Keratinocyte (primary cell): ENCODE results near the gene C1orf232. TPM values are rescaled to one million over a fixed set of nuclear protein-coding genes. Genes with fewer than 3 reads are reported as not detected.

Experiments used
- DNase-seq: peaks from one replicate; pipeline ENCODE4 v3.0.0-alpha.2; 2011; ENCODE audit warnings: low read depth, missing footprints, low spot score
- FAIRE-seq: peaks from 2 replicates; lab custom pipeline; 2011; peaks lifted over from hg19 to GRCh38; lab: Jason Lieb, UNC
- H2AFZ ChIP-seq: 2 replicates; pipeline ENCODE4 v1.6.0; 2012; ENCODE audit warnings: low read length, control low read depth, inconsistent platforms; ENCODE audit not compliant: control insufficient read depth
- H3K27ac ChIP-seq: 2 replicates; pipeline ENCODE4 v1.5.1; 2011; ENCODE audit warnings: low read length; ENCODE audit not compliant: control insufficient read depth, insufficient read depth
- H3K27me3 ChIP-seq: 3 replicates; pipeline ENCODE4 v1.6.0; 2011; ENCODE audit warnings: low read length; ENCODE audit not compliant: control insufficient read depth, insufficient read depth; ENCODE audit errors: extremely low read depth
- H3K36me3 ChIP-seq, 2 experiments: 2 replicates in 1 of 2; 3 replicates in 1 of 2; pipeline ENCODE4 v1.5.1; 2011; ENCODE audit warnings: low read length in 2 of 2, mild to moderate bottlenecking in 1 of 2; ENCODE audit not compliant: control insufficient read depth in 2 of 2, insufficient read depth in 2 of 2; ENCODE audit errors: extremely low read depth in 1 of 2
- H3K4me1 ChIP-seq: 3 replicates; pipeline ENCODE4 v1.5.1; 2011; ENCODE audit warnings: low read length; ENCODE audit not compliant: control insufficient read depth, insufficient read depth; ENCODE audit errors: extremely low read depth
- H3K4me2 ChIP-seq: 3 replicates; pipeline ENCODE4 v1.6.0; 2011; ENCODE audit warnings: low read depth, low read length; ENCODE audit not compliant: control insufficient read depth, insufficient read depth; ENCODE audit errors: extremely low read depth
- H3K4me3 ChIP-seq, 3 experiments: fragments of 200-600 bp in 1 of 3; sonication (generic) in 1 of 3; 2 replicates in 2 of 3; 3 replicates in 1 of 3; pipeline ENCODE4 v1.5.1; 2011 to 2016; ENCODE audit warnings: low read length in 3 of 3, mild to moderate bottlenecking in 3 of 3, control low read depth in 2 of 3, inconsistent platforms in 1 of 3, low read depth in 1 of 3, mixed read lengths in 1 of 3, mixed run types in 1 of 3, moderate library complexity in 1 of 3; ENCODE audit not compliant: control insufficient read depth in 2 of 3, insufficient read depth in 2 of 3; ENCODE audit errors: extremely low read depth in 1 of 3
- H3K79me2 ChIP-seq: 2 replicates; pipeline ENCODE4 v1.6.0; 2012; ENCODE audit warnings: low read length; ENCODE audit not compliant: control insufficient read depth, insufficient read depth
- H3K9ac ChIP-seq: 3 replicates; pipeline ENCODE4 v1.6.0; 2011; ENCODE audit warnings: low read length; ENCODE audit not compliant: control insufficient read depth, insufficient read depth; ENCODE audit errors: extremely low read depth
- H3K9me1 ChIP-seq: 3 replicates; pipeline ENCODE4 v1.6.0; 2011; ENCODE audit warnings: low read length; ENCODE audit not compliant: control insufficient read depth, insufficient read depth; ENCODE audit errors: extremely low read depth
- H3K9me3 ChIP-seq: 2 replicates; pipeline ENCODE4 v1.5.1; 2012; ENCODE audit warnings: low read depth, low read length; ENCODE audit not compliant: control insufficient read depth
- H4K20me1 ChIP-seq: 3 replicates; pipeline ENCODE4 v1.6.0; 2011; ENCODE audit warnings: low read length; ENCODE audit not compliant: control insufficient read depth, insufficient read depth; ENCODE audit errors: extremely low read depth
- EZH2 ChIP-seq: IDR thresholded peaks from one replicate; pipeline ENCODE4 v1.6.1; 2012; ENCODE audit warnings: inconsistent platforms, mild to moderate bottlenecking, low read length, moderate library complexity
- dilution Hi-C: fragments of 300-500 bp; cut with MboI; formaldehyde crosslinking; loops from one replicate; pipeline ENCODE4 v1.7.0; 2020; ENCODE audit warnings: low sequenced_read_pairs; ENCODE audit not compliant: extremely low pct_ligation_motif_present
- polyA plus RNA-seq, 5 experiments: library from polyadenylated mRNA; depleted of rRNA in 3 of 5; stranded (reverse) in 3 of 5; stranded (forward) in 1 of 5; unstranded in 1 of 5; fragments of >200 nt; gene quantifications; 1 replicate in 1 of 5; 2 replicates in 3 of 5; 3 replicates in 1 of 5; pipeline versions ENCODE4 v1.2.1 to v1.2.3, GENCODE V29; 2011 to 2012; ENCODE audit warnings: missing spikeins in 2 of 5, low read depth in 1 of 5, low replicate concordance in 1 of 5
- TF ChIP-seq, protein P1 (sequence below), 3 experiments: IDR thresholded peaks in 1 of 3; conservative IDR thresholded peaks in 1 of 3; optimal IDR thresholded peaks in 1 of 3; 2 replicates in 2 of 3; 3 replicates in 1 of 3; pipeline versions ENCODE3 to v1.5.1; 2011; ENCODE audit warnings: low read length in 3 of 3, mild to moderate bottlenecking in 3 of 3, moderate library complexity in 2 of 3, control low read depth in 1 of 3, inconsistent platforms in 1 of 3; ENCODE audit not compliant: insufficient read depth in 2 of 3; ENCODE audit errors: extremely low read depth in 1 of 3

Gene C1orf232
- polyA plus RNA-seq, 1 donor (not counting 4 experiments of a cell fraction or from before 2014, with no cell fraction given), result not detected

DNA sequence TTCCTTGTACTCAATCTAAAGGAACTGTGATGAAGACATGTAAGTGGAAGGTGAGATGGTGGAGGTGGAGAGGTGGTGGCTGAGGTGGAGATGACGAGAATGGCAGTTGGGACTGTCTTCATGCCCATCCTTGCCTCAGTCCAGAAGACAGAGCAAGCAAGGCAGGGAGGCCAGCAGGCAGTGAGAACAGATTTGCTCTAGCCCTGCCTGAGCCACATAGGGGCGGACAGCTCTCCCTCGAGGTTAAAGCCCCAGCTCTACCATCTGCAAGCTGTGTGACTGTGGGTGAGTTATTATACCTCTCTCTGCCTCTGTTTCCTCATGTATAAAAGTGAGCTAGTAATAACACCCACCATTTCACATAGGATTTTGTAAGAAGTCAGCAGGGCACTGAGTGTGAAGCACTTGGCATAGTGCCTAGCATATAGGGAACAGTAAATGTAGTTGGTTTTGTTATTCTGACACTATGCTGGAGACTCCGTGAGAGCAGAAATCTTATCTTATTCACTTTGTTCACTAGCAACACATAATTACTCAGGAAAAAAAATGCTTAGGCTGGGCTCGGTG lies 14.7 kb downstream of the C1orf232 start:
- Histone ChIP-seq H3K79me2 (no peaks in the 10 kb centered on the region), H2AFZ (no peak overlapping the region), H3K27me3 (no peaks in the 10 kb centered on the region), H3K9ac (no peak overlapping the region), H3K4me3 (no peak overlapping the region), H3K4me2 (no peak overlapping the region), H3K4me1 (peaks cover 12% of the 10 kb centered on the region), H3K27ac (no peak overlapping the region), H4K20me1 (no peaks in the 10 kb centered on the region), H3K36me3 (no peaks in the 10 kb centered on the region), H3K9me1 (no peaks in the 10 kb centered on the region), H3K9me3 (no peaks in the 10 kb centered on the region)
- FAIRE-seq (no peak), DNase-seq (no peak)
- dilution Hi-C loops, result no loop called here
- TF ChIP-seq, protein P1, sequence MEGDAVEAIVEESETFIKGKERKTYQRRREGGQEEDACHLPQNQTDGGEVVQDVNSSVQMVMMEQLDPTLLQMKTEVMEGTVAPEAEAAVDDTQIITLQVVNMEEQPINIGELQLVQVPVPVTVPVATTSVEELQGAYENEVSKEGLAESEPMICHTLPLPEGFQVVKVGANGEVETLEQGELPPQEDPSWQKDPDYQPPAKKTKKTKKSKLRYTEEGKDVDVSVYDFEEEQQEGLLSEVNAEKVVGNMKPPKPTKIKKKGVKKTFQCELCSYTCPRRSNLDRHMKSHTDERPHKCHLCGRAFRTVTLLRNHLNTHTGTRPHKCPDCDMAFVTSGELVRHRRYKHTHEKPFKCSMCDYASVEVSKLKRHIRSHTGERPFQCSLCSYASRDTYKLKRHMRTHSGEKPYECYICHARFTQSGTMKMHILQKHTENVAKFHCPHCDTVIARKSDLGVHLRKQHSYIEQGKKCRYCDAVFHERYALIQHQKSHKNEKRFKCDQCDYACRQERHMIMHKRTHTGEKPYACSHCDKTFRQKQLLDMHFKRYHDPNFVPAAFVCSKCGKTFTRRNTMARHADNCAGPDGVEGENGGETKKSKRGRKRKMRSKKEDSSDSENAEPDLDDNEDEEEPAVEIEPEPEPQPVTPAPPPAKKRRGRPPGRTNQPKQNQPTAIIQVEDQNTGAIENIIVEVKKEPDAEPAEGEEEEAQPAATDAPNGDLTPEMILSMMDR (optimal IDR thresholded peaks at IDR 0.05 in 1 of 3, IDR thresholded peaks at IDR 0.05 in 1 of 3, conservative IDR thresholded peaks at IDR 0.05 in 1 of 3; ENCODE audit: extremely low read depth in 1 of 3, insufficient read depth in 2 of 3, low read length in 3 of 3), result no peak
- no peak for TF ChIP-seq EZH2

GRCh38 chr1:26148887-26149286 lies 19.9 kb downstream of the C1orf232 start:
- H3K4me3 ChIP-seq, result no peak overlapping the region
- no peaks in the 10 kb centered on the region for H3K4me1 ChIP-seq
- H3K9me3 ChIP-seq, result no peaks in the 10 kb centered on the region
- H4K20me1 ChIP-seq, result no peaks in the 10 kb centered on the region
- dilution Hi-C loops, result no loop called here
- H3K36me3 ChIP-seq, result no peaks in the 10 kb centered on the region
- no peak for DNase-seq
- H3K79me2 ChIP-seq, result no peaks in the 10 kb centered on the region
- FAIRE-seq, result no peak
- H3K9ac ChIP-seq, result no peak overlapping the region
- H2AFZ ChIP-seq, result no peak overlapping the region
- H3K9me1 ChIP-seq, result no peaks in the 10 kb centered on the region
- no peak for TF ChIP-seq EZH2
- TF ChIP-seq, protein P1 (optimal IDR thresholded peaks at IDR 0.05 in 1 of 3, IDR thresholded peaks at IDR 0.05 in 1 of 3, conservative IDR thresholded peaks at IDR 0.05 in 1 of 3; ENCODE audit: extremely low read depth in 1 of 3, insufficient read depth in 2 of 3, low read length in 3 of 3), result no peak
- H3K4me2 ChIP-seq, result no peak overlapping the region
- no peak overlapping the region for H3K27ac ChIP-seq
- no peaks in the 10 kb centered on the region for H3K27me3 ChIP-seq
